Ovary (tissue), 3 donors: Measurements from ENCODE around the gene SLC9A9.

Experiments used
- CTCF ChIP-seq, 3 donors: fragments of 450-650 bp in 2 of 3; fragments of 200-600 bp in 1 of 3; IDR thresholded peaks; one replicate each; pipeline versions ENCODE4 v1.5.1 to v1.8.0; 2016 to 2022; ENCODE audit warnings: antibody characterized with exemption in 3 of 3, mild to moderate bottlenecking in 1 of 3
- POLR2A ChIP-seq: fragments of 450-650 bp; IDR thresholded peaks from one replicate; pipeline ENCODE4 v1.6.1; 2017; ENCODE audit warnings: antibody characterized with exemption, mild to moderate bottlenecking, moderate library complexity
- donor health status: DM: no; HTN: no; CAD: no.

DNA sequence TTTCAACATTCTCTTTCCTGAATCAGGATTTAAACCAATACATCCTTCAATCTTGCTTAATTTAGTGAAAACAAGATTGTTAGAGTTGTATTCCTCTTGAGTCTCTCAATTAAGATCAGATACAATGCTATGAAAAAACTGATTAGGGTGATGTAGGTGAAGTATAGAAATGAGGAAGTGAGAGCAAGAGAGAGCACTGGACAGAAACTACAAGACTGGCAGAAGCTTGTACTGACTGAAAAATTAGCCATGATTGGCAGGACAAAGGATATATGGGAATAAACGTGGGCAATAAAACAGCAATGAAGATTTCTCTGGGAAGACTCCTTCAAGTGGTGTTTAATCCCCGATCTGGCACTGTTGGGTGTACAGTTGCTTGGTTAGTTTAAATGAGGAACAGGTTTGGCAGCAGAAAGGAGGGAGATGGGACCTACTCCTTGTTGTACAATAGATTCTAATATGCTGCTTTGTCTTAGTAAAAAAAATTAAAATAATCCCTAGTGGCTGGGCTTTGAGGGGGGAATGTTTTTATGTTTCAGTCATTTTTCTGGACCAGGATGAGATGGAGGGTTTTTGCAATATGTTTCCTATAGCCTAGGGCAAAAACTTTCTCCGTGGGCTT, 252.7 kb downstream of the SLC9A9 start:
- TF ChIP-seq CTCF (IDR thresholded peaks at IDR 0.05) (no peak), POLR2A (no peak)
